ENCODE measurements around the gene SLC13A3. TPM values are rescaled to one million over a fixed set of nuclear protein-coding genes. Genes with fewer than 3 reads are reported as not detected.
A peak's percentile ranks its signal among the peaks of the same experiment; 100 is the strongest.

SLC13A3 gene
- total RNA-seq, 1 donor from 2014 or later: 1.8 TPM

GRCh38 chr20:46575937-46576461, 75.3 kb downstream of the SLC13A3 start:
- no peak for DNase-seq

- no peak for DNase-seq
These were observed 75.9 kb downstream of the SLC13A3 start for GRCh38 chr20:46575394-46575793.

DNA sequence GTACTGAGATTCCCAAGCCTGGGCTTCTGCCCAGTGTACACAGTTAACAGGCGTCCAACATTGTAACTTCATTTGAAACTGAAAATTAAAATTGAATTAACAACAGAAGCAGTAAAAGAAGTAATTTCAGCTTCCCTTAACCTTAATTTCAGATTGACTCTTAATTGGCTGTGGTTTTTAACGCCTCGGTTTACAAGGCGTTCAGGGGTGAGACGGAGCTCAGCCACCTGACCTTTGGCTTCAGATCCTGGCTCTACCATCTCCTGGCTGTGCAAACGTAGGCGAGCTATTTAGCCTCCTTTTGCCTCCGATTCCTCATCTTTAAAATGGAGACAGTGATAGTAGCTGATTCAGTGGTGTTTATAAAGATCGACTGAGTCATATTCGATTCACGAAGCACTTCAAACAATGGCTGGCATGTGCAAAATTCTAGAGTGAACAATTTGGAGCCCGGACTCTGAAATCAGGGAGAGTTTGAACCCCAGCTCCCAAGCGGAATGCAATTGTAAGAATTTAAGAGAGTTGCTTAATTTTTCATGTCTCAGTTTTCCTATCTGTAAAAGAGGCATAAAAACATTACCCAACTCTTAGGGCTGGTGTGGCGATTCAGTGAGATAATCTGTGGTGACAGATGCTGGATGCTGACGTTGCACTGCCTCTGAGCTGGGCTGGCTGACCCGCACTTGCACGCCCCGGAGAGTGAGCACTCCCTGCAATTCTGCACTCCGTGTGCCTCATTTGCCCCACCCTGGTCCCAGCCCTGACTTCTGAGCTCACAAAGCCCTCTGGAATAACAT, 77.3 kb downstream of the SLC13A3 start:
- no peak for DNase-seq

- DNase-seq: no peak
These were observed 78.0 kb downstream of the SLC13A3 start for GRCh38 chr20:46573234-46573633.

DNA sequence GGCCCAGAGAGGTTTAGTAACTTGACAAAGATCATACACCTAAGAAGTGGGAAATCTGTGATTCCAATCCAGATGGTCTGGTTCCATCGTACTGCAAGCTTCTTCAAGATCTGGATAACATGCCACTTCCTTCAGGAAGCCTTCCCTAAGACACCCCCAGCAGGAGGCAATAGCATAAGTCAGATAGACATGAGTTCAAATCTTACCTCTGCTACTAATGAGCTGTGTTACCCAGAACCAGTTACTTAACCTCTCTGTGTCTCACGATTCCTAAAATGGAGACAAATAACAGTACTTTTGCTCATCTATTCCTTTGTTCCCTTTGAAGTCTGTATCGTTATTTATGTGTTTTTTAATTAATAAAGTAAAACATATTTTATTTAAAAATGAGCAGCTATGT, 78.5 kb downstream of the SLC13A3 start:
- DNase-seq: no peak

DNA sequence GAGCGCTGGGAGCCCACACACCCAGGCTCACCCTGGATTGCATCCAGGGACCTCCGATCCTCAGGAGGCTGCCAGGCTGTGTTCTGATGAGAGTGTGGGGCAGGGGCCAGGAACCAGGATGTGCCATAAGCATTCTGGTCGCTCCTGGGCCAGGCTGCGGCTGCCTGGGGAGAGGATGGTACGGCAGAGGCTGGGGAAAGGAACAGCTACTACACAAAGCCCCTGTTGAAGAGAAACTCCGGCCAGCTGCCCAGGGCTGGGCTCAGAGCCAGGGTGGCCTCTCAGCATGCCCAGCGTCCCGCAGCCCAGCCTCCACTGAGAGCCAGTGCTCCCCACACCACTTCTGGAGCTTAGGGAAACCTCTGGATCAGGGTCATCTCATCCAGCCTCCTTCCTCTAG, 79.1 kb downstream of the SLC13A3 start:
- no peak for DNase-seq

DNA sequence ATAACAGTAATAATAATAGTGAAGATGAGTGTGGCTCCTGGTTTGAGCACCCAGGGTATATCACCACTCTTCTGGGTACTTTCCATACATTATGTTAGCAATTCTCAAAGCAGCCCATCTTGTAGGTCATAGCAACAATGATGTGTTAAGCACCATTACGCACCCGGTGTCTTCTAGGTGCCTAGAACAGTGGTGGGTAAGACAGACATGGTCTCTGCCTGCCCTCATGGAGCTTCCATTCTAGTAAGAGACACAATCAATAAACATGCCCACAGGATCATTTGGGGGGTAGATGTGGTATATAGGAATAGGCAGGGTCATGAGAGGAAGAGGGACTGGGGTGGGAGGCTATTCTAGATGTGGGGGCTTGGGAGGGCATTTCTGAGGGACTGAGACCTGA, 79.8 kb downstream of the SLC13A3 start:
- no peak for DNase-seq

GRCh38 chr20:46570956-46571355, 80.3 kb downstream of the SLC13A3 start:
- no peak for DNase-seq

GRCh38 chr20:46569961-46570360, 81.3 kb downstream of the SLC13A3 start:
- no peak for DNase-seq

- DNase-seq: peak; percentile 69
These were observed 82.6 kb downstream of the SLC13A3 start for GRCh38 chr20:46568570-46569129.

DNA sequence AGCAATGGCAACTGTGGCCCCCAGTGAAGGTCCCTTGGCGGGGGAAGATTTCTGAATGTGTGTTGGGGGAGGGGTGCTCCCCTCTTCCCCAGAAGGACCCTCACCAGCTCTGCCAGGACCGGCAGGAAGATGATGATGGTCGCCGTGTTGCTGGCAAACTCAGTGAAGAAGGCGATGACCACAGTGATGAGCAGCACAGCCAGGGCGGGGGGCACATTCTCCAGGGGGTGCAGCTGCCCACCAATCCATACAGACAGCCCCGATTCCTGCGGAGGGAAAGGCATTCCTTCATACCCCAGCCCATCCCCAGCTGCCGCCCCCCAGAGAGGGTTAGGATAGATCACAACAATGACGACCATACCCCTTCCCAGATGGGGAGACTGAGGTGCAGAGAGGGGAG, 85.1 kb downstream of the SLC13A3 start:
- no peak for DNase-seq

- no peak for DNase-seq
These were observed 86.9 kb downstream of the SLC13A3 start for GRCh38 chr20:46564241-46564957.

DNA sequence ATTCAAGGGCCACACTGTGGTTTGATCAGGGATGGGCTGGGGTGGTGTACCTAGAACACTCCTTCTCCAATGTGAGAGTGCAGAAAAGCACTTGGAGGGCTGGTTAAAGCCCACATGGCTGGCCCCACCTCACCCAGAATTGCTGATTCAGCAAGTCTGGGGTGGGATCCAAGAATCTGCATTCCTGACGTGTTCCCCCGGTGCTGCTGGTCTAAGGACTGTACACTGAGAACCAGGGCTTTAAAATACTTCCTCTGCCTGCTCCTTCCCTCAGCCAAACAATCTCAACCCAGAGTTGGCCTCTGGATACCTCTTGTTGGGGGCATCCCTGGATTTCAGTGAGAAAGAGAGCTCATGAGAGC, 87.4 kb downstream of the SLC13A3 start:
- DNase-seq: no peak

GRCh38 chr20:46563170-46563859, 87.9 kb downstream of the SLC13A3 start:
- no peak for DNase-seq

DNA sequence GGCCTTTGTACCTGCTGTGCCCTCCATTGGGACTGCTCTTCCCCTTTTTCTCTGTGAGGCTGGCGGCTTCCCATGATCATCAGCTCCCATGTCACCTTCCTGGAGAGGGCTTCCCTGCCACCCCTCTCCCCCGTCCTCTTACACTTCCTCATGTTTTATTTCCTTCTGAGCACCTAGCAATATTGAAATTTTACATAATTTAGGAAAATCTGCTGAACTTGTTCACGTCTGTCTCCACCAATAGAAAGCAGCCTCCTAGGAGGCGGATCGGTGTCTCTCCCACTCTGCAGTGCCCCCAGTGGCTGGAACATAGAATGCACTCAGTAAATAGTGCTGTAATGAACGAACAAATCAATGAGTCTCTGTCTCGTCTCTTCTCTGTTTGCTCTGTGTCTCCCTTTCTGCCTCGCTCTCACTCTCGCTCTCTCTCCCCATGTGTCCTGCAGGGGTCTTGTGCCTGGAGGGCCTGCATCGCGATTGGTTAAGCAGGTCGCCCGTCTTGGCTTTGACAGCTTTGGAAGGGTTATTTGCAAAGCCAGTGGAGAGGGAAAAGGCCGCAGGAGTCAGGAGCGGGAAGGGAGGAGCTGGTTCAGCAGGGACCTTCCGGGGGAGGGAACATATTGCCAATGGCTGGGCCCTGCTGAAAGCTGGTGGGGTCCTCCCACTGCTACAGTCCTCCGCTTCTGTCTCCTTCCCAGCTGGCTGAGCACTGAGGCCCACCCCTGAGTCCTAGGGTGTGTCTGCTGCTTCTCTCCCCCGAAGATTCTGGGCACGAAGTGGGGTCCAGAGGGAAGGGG, 88.7 kb downstream of the SLC13A3 start:
- DNase-seq: peak; percentile 91

DNA sequence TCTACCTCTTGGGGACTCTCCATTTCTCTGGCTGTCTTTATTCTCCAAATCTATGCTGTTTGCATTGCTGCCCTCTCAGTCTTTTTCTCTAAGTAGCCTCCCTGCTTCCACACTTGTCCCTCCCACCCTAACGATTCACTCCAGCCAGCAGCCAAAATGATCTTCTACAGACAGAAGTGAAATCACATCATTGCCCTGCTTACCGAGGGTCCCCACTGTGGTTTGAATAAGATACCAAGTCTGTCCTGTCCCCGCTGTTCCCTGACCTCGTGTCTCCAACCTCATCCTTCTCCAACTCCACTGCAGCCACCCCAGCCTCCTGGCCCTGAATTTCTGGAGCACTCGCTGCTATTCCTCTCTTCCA, 89.3 kb downstream of the SLC13A3 start:
- no peak for DNase-seq

DNA sequence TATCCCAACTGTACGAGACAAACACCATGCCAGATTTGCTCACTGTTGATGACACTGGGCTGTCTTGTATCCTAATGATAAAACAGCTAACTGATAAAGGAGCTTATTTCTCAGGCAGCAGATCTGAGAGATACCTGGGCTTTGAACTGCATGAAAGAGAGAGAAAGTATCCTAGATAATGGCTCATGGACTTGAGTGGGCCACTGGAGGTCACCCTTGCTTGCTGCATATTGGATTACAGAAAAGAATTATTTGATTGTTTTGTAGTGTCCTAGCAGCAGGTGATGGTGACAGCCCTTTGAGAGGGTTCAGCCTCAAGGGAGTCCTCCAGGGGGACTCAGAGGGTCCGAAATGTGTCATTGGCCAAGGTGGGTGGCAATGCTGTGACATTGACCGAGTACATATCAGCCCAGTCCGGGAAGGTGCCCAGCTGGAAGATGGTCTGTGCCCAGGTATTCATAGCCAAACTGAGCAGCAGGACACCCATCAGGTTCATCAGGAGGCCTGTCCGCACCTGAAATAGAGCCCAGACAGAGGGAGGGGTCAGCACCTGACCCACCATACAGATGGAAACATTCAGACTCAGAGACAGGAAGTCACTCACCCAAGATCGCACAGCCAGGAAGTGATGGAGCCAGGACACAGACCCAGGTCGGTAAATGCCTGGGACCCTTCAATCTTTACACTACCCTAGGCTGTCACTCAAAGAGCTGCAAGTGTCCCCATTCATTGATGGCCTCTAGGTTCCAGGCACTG, 91.4 kb downstream of the SLC13A3 start:
- no peak for DNase-seq

DNA sequence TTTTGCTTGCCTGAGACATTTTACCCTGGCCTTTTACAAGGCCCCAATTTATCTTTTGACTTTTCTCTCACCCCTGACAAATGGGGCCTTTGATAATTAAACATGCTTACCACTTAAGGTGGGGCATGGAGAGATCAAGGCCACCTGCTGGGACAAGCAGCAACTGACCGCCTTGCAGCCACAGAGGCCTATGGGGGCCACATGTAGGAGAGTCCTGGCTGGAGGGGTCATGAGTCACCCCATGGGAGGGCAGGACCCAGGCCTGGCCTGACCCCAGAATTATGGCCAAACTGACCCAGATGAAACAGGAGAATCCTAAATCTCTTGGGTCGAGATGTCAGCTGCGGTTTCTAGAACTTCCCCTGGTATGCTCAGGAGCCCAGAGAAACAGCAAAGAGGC, 92.3 kb downstream of the SLC13A3 start:
- no peak for DNase-seq

DNA sequence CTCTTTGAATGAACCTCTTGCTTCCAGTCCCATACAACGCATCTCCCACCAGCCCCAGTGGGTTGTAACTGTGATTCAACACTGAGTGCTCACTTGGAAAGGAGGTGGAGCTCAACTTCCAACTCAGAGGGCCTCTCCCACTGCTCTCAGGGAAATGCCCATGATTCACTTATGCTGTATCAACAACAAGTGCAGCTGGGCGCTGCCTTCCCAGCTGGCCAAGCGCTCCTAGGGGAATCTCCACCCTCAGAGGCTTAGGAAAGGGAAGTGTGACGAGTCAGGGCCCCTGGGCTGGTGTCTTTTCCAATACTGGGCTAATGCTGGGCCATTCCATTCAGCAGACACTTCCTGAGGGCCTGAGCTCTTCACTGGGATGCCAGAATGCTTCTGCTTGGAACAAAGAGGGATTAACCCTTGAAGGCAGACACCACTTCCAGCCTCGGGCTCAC, 92.7 kb downstream of the SLC13A3 start:
- DNase-seq: no peak

DNA sequence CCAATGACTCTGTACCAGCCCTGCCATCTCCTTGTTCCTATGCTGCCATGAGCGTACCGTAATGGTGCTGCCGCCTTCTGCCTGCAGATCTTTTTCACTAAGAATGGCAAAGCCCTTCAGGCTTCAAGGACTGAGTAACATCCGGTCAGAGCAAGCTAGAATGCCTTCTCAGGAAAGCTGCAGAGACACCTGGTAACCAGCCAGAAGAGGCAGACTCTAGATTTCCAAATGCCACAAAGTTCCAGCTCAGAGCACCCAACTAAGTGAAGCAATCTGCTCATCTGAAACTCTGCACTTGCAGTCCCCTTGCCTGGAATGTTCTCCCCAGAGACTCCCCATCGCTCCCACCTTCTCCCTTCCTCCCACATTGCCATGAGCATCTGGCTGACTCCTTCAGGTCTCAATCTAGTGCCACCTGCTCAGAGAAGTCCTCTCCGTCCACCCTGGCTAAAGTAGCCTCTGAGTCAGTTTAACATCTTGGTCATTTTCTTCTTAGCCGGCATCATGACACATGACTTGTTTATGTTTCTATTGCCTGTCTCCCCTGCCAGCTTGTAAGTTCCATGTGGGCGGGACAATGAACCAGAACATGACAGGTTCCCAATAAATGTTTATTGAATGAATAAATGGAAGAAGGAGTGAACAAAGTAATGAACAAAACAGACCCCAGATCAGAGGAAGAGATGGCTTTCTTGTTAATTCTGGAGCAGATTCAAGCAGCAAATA, 93.9 kb downstream of the SLC13A3 start:
- no peak for DNase-seq
